Stimulated activated naive CD4-positive, alpha-beta T cell treated with Interleukin-2 at 50 U/mL for 16 hours (primary cell): Measurements from ENCODE around the gene SRSF1.
"Not testable (repeated sequence)": the region's sequence is repeated elsewhere in the genome, so short reads cannot be mapped to it uniquely, and the experiment has no call there.

Experiments
- DNase-seq: peaks from one replicate; lab custom pipeline; 2025; lab: John Stamatoyannopoulos, UW

SRSF1 gene

DNA sequence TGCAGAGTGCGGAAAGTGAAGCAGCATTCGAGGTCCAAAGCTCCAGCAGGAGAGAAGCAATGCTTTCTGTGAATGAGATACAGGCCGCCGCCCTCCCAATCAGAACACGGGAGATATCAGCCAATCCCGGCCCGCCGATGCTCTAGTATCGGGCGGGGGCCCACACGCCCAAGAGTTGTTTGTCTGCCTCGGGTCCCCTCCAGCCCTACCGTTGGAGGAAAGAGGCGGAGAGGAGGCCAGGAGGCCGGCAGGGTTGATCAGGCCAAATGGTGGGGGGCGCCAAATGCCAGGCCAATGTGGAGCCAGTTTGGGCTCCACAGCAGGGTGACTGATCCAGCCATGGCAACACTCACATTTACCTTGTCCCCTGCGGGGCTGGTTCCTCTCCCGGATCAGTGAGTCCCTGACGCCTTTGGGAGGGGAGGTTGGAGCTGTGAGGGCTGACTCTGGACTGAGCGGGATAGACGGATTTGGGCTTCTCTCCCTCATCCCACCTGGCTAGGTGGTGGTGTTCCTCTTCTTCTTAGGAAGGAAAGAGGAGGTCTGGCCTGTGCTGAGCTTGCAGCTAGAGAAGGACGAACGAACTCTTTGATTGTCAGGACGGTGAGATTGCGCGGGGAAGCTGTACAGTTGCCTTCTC is 41.4 kb downstream of the SRSF1 start:
- no peak for DNase-seq

DNA sequence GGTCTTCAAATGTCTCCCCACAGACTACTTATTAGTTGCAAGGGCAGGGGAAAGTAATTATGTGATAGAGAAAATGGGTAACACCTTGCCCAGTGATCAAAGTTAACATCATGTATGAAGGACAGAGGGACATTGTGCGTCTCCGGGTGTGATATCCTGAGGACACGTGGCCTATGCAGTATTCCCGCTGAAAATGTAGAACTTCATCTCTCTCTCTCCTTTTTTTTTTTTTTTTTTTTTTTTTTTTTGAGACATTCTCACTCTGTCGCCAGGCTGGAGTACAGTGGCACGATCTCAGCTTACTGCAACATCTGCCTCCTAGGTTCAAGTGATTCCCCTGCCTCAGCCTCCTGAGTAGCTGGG is 43.9 kb downstream of the SRSF1 start:
- DNase-seq: no peak

DNA sequence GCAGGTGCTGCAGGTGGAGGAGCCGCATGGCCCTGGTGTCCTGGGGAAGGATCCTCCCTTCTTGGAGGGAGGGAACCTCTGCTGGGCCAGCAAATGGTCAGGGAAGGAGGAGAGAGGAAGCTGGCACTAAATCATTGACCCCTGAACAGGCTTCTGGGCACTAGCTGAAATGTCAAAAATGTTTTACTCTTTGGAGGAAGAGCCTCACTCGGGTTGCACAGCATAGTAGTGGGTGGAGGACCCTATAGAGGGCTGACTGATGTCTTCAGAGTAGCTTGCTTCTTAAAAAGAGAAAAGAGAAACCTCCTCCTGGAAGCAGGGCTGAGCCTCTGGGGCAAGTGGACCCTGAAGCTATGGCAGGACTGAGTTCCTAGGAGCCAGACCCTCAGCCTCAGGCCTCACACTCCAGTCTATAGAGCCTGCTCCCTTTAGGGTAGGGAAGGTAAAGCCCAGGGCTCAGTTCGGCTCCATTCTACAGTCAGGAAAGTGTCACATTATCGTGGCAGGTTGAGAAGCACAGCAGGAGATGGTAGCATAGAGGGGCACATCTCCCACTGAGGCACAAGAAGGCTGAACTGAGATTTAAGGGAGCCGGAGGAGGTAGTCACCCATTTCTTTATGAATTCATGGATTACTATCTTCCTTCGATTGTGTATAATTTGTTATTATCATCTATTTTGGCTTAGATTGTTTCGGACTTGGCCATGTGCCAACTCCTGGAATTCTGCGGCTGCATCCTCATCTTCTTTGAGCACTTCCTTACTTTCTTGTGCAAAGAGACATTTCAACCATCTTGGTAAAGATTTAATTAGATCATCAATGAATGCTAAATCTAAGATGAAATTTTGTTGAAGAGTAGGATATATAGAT is 44.5 kb downstream of the SRSF1 start:
- DNase-seq: no peak

DNA sequence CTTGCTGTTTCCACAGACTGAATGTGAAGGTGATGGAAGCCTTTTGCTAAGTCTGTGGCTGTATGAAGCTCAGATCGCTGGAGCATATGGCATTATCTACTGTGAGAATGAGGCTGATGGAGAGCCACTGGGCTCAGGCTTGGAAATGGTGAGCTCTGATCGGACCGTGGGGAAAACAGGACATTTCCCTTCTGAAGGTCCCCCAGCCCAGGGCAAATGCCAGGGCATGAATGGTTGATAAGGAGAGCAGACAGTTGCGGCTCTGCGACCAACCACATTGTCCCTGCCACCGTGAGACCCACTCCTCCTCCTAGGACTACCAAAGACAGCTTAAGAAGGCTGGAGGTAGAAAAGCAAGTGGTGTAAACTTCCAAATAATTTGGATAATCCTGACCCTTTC is 47.1 kb downstream of the SRSF1 start:
- DNase-seq: no peak

DNA sequence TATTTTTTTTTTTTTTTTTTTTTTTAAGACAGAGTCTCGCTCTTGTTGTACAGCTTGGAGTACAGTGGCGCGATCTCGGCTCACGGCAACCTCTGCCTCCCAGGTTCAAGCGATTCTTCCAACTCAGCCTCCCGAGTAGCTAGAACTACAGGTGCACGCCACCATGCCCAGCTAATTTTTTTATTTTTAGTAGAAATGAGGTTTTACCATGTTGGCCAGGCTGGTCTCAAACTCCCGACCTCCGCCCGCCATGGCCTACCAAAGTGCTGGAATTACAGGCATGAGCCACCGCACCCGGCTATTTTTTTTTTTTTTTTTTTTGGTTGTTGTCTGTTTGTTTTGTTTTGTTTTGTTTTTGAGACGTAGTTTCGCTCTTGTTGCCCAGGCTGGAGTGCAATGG is 48.7 kb downstream of the SRSF1 start:
- DNase-seq: not testable (repeated sequence)

DNA sequence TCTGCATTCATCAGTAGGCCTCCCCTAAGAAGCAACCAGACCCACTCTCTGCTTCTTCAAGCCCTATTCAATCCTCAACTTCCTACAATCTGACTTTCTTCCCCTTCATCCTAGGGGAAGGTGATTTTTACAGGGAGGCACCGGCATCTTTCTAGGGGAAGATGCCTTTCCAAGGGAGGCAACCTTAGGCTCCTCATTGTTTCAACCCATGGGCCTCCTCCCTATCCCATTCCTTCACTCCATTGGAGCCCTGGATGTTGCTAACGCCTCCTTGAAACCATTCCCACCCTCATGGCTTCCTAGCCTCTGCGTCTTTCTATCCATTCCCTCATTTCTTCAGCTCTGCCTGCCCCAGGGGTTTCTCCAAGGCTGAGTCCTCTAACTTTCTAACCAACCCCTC is 49.2 kb downstream of the SRSF1 start:
- no peak for DNase-seq

DNA sequence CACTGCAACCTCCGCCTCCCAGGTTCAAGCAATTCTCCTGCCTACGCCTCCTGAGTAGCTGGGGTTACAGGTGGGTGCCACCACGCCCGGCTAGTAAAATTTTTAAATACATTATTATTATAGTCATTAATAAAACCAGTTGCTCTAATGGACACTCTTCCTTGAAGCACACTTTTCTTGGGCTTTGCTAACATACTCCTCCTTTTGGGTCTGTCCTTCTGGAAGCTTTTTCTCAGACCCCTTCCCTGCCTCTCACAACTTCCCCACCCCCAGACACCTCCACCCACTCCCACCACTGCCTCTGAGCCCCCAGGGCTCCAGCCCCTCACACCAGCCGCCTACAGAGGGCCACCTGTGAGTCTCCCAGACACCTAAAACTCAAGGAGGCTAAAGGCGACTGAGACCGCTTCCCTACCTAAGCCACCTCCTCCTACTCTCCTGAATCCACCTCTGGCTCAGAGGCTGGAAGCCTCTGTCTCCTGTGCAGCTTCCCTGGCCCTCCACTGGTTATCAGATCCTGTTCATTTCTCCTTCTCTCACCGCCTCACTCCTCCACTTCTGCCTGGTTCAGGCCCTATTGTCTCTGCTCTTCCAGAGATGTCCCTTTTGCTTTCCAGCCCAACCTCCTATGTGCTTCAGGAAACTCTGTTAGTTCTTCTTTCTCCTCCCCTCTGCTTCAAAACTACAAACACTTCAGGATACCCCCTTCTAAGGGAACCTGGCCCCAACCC is 49.8 kb downstream of the SRSF1 start:
- DNase-seq: no peak

DNA sequence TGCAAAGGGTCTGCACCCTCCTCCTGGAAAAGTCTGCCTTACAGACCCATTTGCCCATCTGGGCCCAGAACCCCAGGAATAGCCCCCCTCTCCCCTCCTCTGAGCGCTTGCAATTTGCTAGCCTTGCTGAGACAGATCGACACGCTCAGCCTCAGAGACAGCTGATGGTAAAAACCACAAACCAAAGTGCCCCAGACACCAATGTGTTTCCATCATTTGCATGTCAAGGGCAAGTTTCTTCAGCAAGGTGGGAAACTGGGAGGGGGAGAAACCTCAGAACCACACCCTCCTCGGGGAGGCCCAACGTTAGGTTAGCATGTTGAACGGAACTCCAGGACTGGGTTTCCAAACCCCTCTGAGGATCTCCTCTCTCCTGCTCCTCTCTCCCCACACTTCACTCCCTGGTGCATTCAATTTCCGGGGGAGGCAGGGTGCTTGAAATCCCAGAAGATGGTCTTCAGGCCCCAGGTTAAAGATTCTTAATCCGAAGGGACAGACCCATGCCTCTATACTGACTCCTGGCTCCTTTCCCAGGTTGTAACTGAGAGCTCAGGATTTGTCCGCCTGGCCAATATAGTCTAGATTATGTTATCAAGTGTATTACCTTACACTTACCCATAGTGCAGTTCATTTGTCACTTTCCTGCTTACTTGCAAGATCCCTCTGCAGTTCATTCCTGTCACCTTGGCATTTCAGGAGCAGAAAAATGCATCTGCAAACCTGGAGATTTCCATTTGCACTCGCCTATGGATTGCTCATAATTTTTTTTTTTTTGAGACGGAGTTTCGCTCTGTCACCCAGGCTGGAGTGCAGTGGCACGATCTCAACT is 50.5 kb downstream of the SRSF1 start:
- DNase-seq: peak; percentile 10

DNA sequence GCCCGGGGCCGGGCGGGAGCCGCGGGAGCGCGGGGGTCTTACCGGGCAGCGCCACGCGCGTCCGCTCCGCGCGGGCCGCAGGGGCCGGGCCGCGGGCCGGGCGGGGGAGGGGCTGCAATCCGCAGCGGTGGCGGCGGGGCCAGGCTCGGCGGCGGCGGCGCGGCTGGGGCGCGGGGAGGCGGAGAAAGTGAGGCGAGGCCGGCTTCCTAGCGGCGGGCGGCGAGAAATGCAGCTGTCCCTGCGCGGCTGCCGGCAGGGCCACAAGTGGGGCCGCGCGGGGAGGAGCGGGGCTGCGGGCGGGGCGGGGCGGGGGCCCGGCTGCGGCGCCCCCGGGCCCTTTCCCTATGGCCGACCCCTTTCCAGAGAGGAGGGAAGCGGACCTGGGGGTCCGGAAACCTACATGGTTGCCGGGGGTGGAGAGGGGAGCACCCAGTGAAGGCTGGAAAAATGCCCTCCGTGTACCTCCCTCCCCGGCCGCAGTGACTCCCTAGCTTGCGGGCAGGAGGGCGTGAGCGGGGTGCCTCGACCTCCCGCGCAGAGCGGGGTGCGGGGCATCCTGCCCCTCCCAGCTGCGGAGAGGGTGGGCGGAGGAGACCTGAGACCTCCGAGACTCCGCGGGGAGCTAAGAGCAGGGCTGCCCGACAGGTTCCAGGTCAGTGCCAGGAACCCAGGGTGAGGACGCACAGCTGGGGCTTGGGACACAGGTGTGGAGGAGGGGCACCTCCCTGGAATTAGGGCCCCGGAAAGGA is 51.7 kb downstream of the SRSF1 start, which contains the start of gene CUEDC1:
Gene CUEDC1 (minus strand): TSS at position 230 of the 749 bp plus-strand sequence. CDS start 69,848 bp downstream, outside the sequence.
- peak; percentile 67 for DNase-seq

DNA sequence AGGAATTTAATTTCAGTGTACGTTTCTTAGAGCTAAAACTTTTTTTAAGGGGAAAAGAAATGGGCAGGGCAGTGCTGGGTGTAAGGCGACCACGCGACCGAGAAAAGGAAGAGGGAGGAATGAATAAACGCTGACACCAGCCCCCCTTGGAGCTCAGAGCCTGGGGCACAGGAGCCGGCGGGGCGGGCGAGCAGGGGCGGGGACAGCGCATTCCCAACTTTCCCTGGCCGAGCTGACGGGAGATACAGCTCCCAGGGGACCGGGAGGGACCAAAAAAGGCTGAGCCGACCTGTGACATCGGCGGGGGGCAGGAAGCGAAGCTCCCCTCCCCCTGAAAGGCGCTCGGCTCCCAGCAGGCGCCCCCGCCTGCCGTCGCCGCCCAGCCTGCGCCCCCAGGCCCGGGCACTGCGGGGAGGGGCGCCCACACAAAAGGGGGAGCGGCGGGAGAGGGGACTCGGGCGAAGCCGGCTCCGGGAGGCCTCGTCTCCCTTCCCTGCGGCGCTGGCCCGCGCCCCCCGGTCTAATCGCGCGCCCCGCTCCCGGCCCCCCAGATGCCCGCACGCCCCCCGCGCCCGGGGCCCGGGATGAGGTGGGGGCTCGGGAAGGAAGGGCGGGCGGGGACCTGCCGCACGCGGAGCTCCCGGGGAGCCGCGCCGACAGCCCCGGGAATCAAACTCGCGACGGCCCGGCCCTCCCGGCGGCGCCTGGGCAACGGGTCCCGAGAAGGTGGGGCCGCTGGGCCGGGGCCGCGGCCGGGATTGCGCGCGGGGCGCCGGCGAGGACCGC is 52.5 kb downstream of the SRSF1 start:
- DNase-seq: no peak

DNA sequence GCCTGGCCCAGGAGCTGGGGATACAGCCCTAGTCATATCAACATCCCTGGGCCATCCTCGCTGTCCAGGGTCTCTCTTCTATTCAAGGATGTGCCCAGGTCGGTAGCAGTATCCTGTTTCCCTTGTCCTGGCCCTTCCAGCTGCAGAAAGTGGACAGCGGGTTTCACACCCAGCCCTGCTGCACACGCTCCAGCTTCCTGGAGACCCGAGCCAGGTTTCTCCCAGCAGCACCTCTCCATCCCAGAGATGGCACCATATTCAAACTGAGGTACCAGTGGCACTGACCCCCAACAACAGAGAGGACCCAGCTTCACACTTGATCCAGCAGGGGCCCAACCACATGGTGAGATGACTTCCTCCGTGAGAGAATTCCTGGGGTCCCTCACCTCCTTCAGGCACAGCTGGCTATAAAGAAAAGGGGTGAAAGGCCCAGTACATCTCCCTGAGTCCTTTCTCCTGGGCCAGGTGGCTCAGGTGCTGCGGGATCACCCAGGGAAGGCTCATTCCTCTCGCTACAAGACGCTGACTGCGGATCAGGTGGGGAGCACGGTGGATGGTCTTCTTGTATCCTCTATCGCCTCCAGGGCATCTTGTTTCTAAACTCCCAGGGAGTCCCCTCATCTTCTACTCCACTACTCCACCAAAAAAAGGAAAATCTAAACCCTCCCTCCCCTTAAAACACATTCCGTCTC is 53.2 kb downstream of the SRSF1 start:
- no peak for DNase-seq
